Neuronal stem cell (in vitro differentiated cells): Measurements from ENCODE around the gene VEZF1.

Source experiments
- DNase-seq: peaks from one replicate; pipeline ENCODE4 v3.0.0-alpha.2; 2013; ENCODE audit warnings: low spot score
- H2AFZ ChIP-seq: one replicate; pipeline ENCODE4 v1.6.1; 2013; ENCODE audit warnings: mild to moderate bottlenecking, low read length, inconsistent platforms
- H2AK5ac ChIP-seq: 2 replicates; pipeline ENCODE4 v1.6.1; 2013; ENCODE audit warnings: low read depth, mild to moderate bottlenecking, inconsistent platforms, low read length, moderate library complexity, mixed read lengths
- H2BK120ac ChIP-seq: 2 replicates; pipeline ENCODE4 v1.6.1; 2013; ENCODE audit warnings: low read depth, mild to moderate bottlenecking, inconsistent platforms, low read length, moderate library complexity, mixed read lengths
- H2BK12ac ChIP-seq: one replicate; pipeline ENCODE4 v1.6.1; 2013; ENCODE audit warnings: low read length, inconsistent platforms
- H2BK15ac ChIP-seq: 2 replicates; pipeline ENCODE4 v1.6.1; 2013; ENCODE audit warnings: mild to moderate bottlenecking, low read length, inconsistent platforms, mixed read lengths
- H2BK5ac ChIP-seq: one replicate; pipeline ENCODE4 v1.6.1; 2013; ENCODE audit warnings: inconsistent platforms, mild to moderate bottlenecking, low read length, moderate library complexity
- H3K14ac ChIP-seq: one replicate; pipeline ENCODE4 v1.6.1; 2013; ENCODE audit warnings: low read length, inconsistent platforms
- H3K18ac ChIP-seq: 2 replicates; pipeline ENCODE4 v1.6.1; 2013; ENCODE audit warnings: low read length, inconsistent platforms
- H3K23ac ChIP-seq: 2 replicates; pipeline ENCODE4 v1.6.1; 2013; ENCODE audit warnings: low read depth, mild to moderate bottlenecking, mixed read lengths, low read length, inconsistent platforms; ENCODE audit not compliant: poor library complexity
- H3K27ac ChIP-seq: replicated peaks from 3 replicates; pipeline ENCODE4 v1.5.1; 2013; ENCODE audit warnings: low read length, inconsistent platforms
- H3K27me3 ChIP-seq, 3 experiments: 2 replicates each; pipeline ENCODE4 v1.6.1; 2013; ENCODE audit warnings: low read length in 3 of 3, mild to moderate bottlenecking in 2 of 3, inconsistent platforms in 1 of 3, low read depth in 1 of 3, mixed read lengths in 1 of 3, moderate library complexity in 1 of 3; ENCODE audit not compliant: control insufficient read depth in 3 of 3, insufficient read depth in 3 of 3
- H3K36me3 ChIP-seq, 2 donors: replicated peaks in 1 of 2; 2 replicates each; pipeline ENCODE4 v1.6.1; 2013; ENCODE audit warnings: low read length in 2 of 2; ENCODE audit not compliant: control insufficient read depth in 2 of 2, insufficient read depth in 2 of 2
- H3K4ac ChIP-seq: 2 replicates; pipeline ENCODE4 v1.6.1; 2013; ENCODE audit warnings: inconsistent platforms, mild to moderate bottlenecking, low read length, moderate library complexity
- H3K4me1 ChIP-seq, 2 donors: 1 replicate in 1 of 2; 2 replicates in 1 of 2; pipeline ENCODE4 v1.6.1; 2013; ENCODE audit warnings: low read length in 2 of 2, low read depth in 1 of 2; ENCODE audit not compliant: control insufficient read depth in 2 of 2, insufficient read depth in 1 of 2
- H3K4me2 ChIP-seq: one replicate; pipeline ENCODE4 v1.6.1; 2013; ENCODE audit warnings: mild to moderate bottlenecking, low read length, inconsistent platforms; ENCODE audit not compliant: insufficient read depth, poor library complexity, severe bottlenecking
- H3K4me3 ChIP-seq, 2 donors: 2 replicates each; pipeline ENCODE4 v1.5.1; 2013; ENCODE audit warnings: low read length in 2 of 2, mild to moderate bottlenecking in 2 of 2, inconsistent platforms in 1 of 2, moderate library complexity in 1 of 2
- H3K79me1 ChIP-seq: one replicate; pipeline ENCODE4 v1.6.1; 2013; ENCODE audit warnings: low read depth, mild to moderate bottlenecking, inconsistent platforms, low read length, moderate library complexity
- H3K9ac ChIP-seq: one replicate; pipeline ENCODE4 v1.6.1; 2013; ENCODE audit warnings: mild to moderate bottlenecking, low read depth, low read length, inconsistent platforms; ENCODE audit not compliant: poor library complexity
- H3K9me3 ChIP-seq, 2 donors: replicated peaks in 1 of 2; 2 replicates each; pipeline versions ENCODE3 to v1.6.1; 2013; ENCODE audit warnings: low read length in 2 of 2, mild to moderate bottlenecking in 2 of 2, inconsistent platforms in 1 of 2, low read depth in 1 of 2, mixed read lengths in 1 of 2, moderate library complexity in 1 of 2; ENCODE audit not compliant: control insufficient read depth in 2 of 2, insufficient read depth in 1 of 2
- H4K8ac ChIP-seq: one replicate; pipeline ENCODE4 v1.6.1; 2013; ENCODE audit warnings: low read depth, mild to moderate bottlenecking, inconsistent platforms, low read length, moderate library complexity
- H4K91ac ChIP-seq: one replicate; pipeline ENCODE4 v1.6.1; 2013; ENCODE audit warnings: low read length, low read depth, mild to moderate bottlenecking, inconsistent platforms; ENCODE audit not compliant: poor library complexity
- WGBS, 2 donors: extraction: QIAGEN DNeasy Blood & Tissue Kit; methylation state at CpG; one replicate each; pipeline ENCODE4 v1.1.7; 2013; ENCODE audit warnings: missing lambda C conversion rate in 2 of 2, mixed read lengths in 1 of 2; ENCODE audit not compliant: insufficient read length in 2 of 2, insufficient replicate concordance in 1 of 2; ENCODE audit errors: extremely low coverage in 2 of 2; 5-methylcytosine and 5-hydroxymethylcytosine counted together

VEZF1 gene

DNA sequence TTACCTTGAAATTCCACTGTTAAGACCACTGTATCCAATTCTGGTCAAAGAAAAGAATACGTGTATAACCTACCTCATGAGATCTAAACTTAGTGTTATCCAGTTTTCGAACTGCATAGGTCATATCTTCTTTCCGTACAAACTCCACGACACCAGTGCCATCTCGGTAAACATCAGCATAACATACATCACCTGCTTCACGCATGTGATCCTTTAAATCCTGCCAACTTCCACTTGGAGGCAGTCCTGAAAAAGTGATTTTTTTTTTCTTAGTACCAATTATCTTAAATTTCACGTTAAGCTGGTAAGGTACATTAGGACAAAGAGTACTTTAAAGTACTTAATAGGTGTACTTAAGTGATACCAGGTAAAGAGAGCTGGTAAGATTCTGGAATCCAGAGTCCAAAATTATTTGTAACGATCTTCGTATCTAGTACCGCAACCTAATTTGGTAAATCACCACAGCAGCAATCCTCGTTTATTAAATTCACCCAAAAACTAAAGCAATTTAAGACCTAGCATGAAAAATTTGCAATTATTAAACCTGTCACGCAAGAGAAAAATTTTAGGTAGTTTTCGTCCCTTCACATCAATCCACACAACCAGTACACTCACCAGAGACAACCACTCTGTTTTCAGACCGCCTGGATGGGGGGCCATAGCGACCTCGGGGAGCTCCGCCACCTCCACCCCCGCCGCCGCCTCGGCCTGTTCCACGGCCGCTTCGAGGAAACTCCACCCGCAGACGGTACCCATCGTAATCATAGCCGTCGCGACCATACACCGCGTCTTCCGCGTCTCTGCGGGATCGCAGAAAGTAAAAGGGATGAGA is 17.9 kb upstream of the VEZF1 start:
- Histone ChIP-seq H4K8ac (no peak overlapping the region), H3K9ac (peak overlapping the region; percentile 98), H3K23ac (no peak overlapping the region), H3K27ac (peak overlapping the region; percentile 96), H3K4me2 (peak overlapping the region; percentile 58), H3K9me3 (peaks cover 0 to 8% of the 10 kb centered on the region in 2 donors), H3K4me1 (peaks cover 5 to 20% of the 10 kb centered on the region in 2 donors), H3K36me3 (peaks cover 18 to 56% of the 10 kb centered on the region in 2 donors), H3K79me1 (no peaks in the 10 kb centered on the region), H2AK5ac (peak overlapping the region; percentile 95), H2BK12ac (no peak overlapping the region), H2BK5ac (peak overlapping the region; percentile 97), H3K14ac (no peak overlapping the region), H2BK15ac (no peak overlapping the region), H2BK120ac (no peak overlapping the region), H3K4ac (no peak overlapping the region), H4K91ac (no peak overlapping the region), H3K27me3 (no peaks in the 10 kb centered on the region), H3K18ac (peak overlapping the region; percentile 92), H3K4me3 (peak overlapping the region; percentile 91 to 98), H2AFZ (no peak overlapping the region)
- no peak for DNase-seq
- no CpG with 5 or more reads among the region's 36 CpGs for WGBS, 2 donors

DNA sequence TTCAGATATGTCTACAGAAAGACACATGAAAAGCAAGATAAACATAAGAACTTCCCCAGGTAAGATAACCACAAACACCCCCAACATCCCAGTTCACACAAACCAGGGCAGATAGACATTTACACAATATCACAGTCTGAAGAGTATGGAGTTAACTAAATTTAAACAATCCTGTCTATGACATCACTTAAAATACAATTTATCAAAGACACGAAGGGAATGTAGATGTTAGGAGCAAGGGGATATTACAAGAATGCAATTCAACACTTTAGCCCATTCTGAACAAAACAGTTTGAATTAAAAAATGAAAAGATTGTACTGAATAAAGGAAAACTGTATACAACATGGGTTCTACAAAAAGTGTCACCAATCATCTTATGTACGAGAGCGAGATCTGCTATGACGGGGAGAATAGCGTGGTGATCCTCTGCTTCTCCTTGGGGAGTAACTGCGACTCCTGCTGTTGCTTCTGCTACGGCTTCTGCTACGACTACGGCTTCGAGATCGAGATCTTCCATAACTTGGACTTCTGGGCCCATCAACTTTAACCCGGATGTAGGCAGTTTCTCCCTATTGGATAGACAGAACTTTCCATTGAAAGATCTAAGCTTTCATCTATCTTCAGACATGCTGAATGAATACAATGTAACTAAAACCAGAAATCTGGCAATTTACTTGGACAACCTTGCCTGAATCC is 17.1 kb upstream of the VEZF1 start:
- H2BK12ac ChIP-seq = no peak overlapping the region
- no peak overlapping the region for H3K4ac ChIP-seq
- H3K4me2 ChIP-seq = peak overlapping the region; percentile 58
- no peak overlapping the region for H2AK5ac ChIP-seq
- H2BK15ac ChIP-seq = no peak overlapping the region
- no peak overlapping the region for H3K18ac ChIP-seq
- no peak overlapping the region for H2AFZ ChIP-seq
- H3K23ac ChIP-seq = no peak overlapping the region
- peaks cover 20 to 64% of the 10 kb centered on the region in 2 donors for H3K36me3 ChIP-seq
- no peak overlapping the region for H2BK120ac ChIP-seq
- H3K9ac ChIP-seq = no peak overlapping the region
- peaks cover 0 to 8% of the 10 kb centered on the region in 2 donors for H3K9me3 ChIP-seq
- no peak overlapping the region for H4K8ac ChIP-seq
- H2BK5ac ChIP-seq = no peak overlapping the region
- H3K4me3 ChIP-seq = peak overlapping the region in 1 of 2 donors; percentile 91
- no CpG with 5 or more reads among the region's 12 CpGs for WGBS, 2 donors
- DNase-seq = no peak
- H3K27ac ChIP-seq = no peak overlapping the region
- peaks cover 5 to 20% of the 10 kb centered on the region in 2 donors for H3K4me1 ChIP-seq
- H3K79me1 ChIP-seq = no peaks in the 10 kb centered on the region
- no peak overlapping the region for H4K91ac ChIP-seq
- H3K27me3 ChIP-seq = no peaks in the 10 kb centered on the region
- no peak overlapping the region for H3K14ac ChIP-seq

DNA sequence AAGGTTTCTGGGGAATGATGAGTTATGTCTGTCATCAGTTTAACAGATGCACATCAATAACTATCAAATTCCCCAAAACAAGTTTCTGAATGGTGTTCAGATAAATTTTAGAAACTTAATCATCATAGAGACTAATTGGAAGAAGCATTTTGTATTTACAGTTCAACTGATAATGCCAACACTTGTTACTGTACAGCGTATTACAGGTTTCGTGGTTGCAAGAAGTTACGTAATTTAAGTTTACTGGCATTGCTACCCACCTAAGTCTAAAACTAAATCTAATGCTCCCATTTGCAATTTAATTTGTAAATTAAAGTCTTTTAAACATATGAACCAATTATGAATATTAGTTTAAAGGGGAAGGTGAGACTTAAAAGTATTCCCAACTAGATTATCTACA is 16.0 kb upstream of the VEZF1 start:
- H3K27me3 ChIP-seq = no peaks in the 10 kb centered on the region
- no peak overlapping the region for H3K4ac ChIP-seq
- H3K4me3 ChIP-seq = peak overlapping the region in 1 of 2 donors; percentile 91
- no peak overlapping the region for H2BK12ac ChIP-seq
- peaks cover 5 to 20% of the 10 kb centered on the region in 2 donors for H3K4me1 ChIP-seq
- H3K23ac ChIP-seq = no peak overlapping the region
- H3K9ac ChIP-seq = no peak overlapping the region
- peaks cover 0 to 5% of the 10 kb centered on the region in 2 donors for H3K9me3 ChIP-seq
- no peak overlapping the region for H3K4me2 ChIP-seq
- H2BK15ac ChIP-seq = no peak overlapping the region
- no peak overlapping the region for H3K14ac ChIP-seq
- H3K79me1 ChIP-seq = no peaks in the 10 kb centered on the region
- H3K27ac ChIP-seq = no peak overlapping the region
- no CpG with 5 or more reads among the region's 3 CpGs for WGBS, 2 donors
- H2BK120ac ChIP-seq = no peak overlapping the region
- H2BK5ac ChIP-seq = no peak overlapping the region
- no peak overlapping the region for H2AFZ ChIP-seq
- peaks cover 20 to 75% of the 10 kb centered on the region in 2 donors for H3K36me3 ChIP-seq
- no peak overlapping the region for H4K8ac ChIP-seq
- no peak overlapping the region for H3K18ac ChIP-seq
- no peak overlapping the region for H4K91ac ChIP-seq
- H2AK5ac ChIP-seq = no peak overlapping the region
- DNase-seq = no peak

DNA sequence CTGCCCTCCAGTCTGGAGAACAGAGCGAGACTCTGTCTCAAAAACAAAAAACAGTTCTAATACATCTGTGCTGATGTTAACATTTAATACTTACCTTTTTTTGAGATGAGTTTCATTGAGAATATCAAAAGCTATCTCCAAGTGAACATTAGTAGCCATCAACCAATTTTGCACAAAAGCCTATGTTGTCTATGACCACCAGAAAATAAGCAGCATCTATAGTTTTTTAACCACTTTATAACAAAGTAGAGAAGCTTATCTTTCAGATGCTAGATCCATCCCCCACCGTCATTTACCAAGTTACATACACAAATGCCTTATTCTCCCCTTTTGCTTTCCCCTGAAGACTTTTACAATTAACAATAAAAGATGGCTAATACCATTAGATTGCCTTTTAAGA is 14.9 kb upstream of the VEZF1 start:
- H3K4me3 ChIP-seq = no peak overlapping the region

More for the DNA sequence above, 14.9 kb upstream of the VEZF1 start:
- no peaks in the 10 kb centered on the region for H3K79me1 ChIP-seq
- no peak overlapping the region for H3K23ac ChIP-seq
- no peak overlapping the region for H2BK12ac ChIP-seq
- no peak overlapping the region for H3K27ac ChIP-seq
- H3K4me1 ChIP-seq = peaks cover 5 to 18% of the 10 kb centered on the region in 2 donors
- H3K36me3 ChIP-seq = peaks cover 20 to 82% of the 10 kb centered on the region in 2 donors
- no peaks in the 10 kb centered on the region for H3K27me3 ChIP-seq
- no peaks in the 10 kb centered on the region for H3K9me3 ChIP-seq
- H3K18ac ChIP-seq = no peak overlapping the region
- no peak overlapping the region for H2BK5ac ChIP-seq
- H3K9ac ChIP-seq = no peak overlapping the region
- no peak overlapping the region for H2AFZ ChIP-seq
- H2BK120ac ChIP-seq = no peak overlapping the region
- no peak for DNase-seq
- H4K8ac ChIP-seq = no peak overlapping the region
- H2BK15ac ChIP-seq = no peak overlapping the region
- no peak overlapping the region for H3K14ac ChIP-seq
- H3K4me2 ChIP-seq = no peak overlapping the region
- H3K4ac ChIP-seq = no peak overlapping the region
- no CpG with 5 or more reads among the region's 2 CpGs for WGBS, 2 donors
- H2AK5ac ChIP-seq = no peak overlapping the region
- H4K91ac ChIP-seq = no peak overlapping the region
